Measurements from ENCODE around the gene ICA1L.

- TF ChIP-seq, protein P1, sequence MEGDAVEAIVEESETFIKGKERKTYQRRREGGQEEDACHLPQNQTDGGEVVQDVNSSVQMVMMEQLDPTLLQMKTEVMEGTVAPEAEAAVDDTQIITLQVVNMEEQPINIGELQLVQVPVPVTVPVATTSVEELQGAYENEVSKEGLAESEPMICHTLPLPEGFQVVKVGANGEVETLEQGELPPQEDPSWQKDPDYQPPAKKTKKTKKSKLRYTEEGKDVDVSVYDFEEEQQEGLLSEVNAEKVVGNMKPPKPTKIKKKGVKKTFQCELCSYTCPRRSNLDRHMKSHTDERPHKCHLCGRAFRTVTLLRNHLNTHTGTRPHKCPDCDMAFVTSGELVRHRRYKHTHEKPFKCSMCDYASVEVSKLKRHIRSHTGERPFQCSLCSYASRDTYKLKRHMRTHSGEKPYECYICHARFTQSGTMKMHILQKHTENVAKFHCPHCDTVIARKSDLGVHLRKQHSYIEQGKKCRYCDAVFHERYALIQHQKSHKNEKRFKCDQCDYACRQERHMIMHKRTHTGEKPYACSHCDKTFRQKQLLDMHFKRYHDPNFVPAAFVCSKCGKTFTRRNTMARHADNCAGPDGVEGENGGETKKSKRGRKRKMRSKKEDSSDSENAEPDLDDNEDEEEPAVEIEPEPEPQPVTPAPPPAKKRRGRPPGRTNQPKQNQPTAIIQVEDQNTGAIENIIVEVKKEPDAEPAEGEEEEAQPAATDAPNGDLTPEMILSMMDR (IDR thresholded peaks at IDR 0.05): no peak
- TF ChIP-seq ZFX (IDR thresholded peaks at IDR 0.05; ENCODE audit: borderline replicate concordance): no peak
Observed at GRCh38 chr2:202815548-202816360, 55.8 kb downstream of the ICA1L start.

Data from 22Rv1 (cell line).